Choroid plexus epithelial cell (primary cell): ENCODE results near the gene CHST3.

ENCODE experiments used
- DNase-seq: peaks from one replicate; pipeline ENCODE4 v3.0.0-alpha.2; 2010; ENCODE audit warnings: low read depth
- H3K4me3 ChIP-seq: 2 replicates; pipeline ENCODE4 v1.5.1; 2011; ENCODE audit warnings: low read depth, mild to moderate bottlenecking, control low read depth, low read length, moderate library complexity
- TF ChIP-seq, protein P1 (sequence below): conservative IDR thresholded peaks from 2 replicates; pipeline ENCODE4 v1.5.1; 2011; ENCODE audit warnings: low read depth, mild to moderate bottlenecking, control low read depth, inconsistent platforms, low read length, moderate library complexity

Gene CHST3

DNA sequence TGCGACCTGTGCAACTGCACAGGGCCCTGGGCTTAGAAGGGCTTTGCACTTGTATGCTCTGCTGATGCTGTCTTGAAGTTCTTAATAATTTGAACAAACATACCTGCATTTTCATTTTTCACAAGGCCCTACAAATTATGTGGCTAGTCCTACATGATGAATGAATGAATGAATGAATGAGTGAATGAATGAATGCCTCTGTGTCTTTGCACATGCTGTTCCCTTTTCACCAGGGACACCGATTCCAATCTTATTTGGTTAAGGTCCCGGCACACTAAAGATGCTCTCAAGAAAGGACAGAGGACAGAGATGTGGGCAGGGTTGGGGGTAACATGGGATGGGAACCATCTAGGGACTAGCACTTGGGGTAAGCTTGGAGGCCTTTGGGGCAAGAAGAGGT lies 39.4 kb upstream of the CHST3 start:
- no peak overlapping the region for H3K4me3 ChIP-seq
- TF ChIP-seq, protein P1, sequence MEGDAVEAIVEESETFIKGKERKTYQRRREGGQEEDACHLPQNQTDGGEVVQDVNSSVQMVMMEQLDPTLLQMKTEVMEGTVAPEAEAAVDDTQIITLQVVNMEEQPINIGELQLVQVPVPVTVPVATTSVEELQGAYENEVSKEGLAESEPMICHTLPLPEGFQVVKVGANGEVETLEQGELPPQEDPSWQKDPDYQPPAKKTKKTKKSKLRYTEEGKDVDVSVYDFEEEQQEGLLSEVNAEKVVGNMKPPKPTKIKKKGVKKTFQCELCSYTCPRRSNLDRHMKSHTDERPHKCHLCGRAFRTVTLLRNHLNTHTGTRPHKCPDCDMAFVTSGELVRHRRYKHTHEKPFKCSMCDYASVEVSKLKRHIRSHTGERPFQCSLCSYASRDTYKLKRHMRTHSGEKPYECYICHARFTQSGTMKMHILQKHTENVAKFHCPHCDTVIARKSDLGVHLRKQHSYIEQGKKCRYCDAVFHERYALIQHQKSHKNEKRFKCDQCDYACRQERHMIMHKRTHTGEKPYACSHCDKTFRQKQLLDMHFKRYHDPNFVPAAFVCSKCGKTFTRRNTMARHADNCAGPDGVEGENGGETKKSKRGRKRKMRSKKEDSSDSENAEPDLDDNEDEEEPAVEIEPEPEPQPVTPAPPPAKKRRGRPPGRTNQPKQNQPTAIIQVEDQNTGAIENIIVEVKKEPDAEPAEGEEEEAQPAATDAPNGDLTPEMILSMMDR = no peak

DNA sequence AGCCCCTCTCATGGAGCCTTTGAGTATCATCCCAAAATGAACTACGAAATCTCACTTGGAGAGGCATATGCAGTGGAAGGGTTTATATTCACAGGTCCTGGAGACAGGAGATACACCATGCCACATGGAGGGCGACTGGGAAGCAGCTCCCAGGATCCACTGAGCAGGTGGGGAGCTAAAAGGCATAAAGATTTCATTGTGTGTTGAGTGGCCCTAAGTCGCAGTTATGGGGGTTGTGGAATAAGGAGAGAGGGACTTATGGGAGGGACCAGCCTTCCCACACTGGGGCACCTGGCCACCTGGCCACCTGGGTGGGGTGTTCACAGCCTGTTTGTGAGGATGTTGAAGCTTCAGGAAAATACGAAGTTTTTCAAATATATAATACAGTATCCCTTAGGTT lies 37.0 kb upstream of the CHST3 start:
- no peak overlapping the region for H3K4me3 ChIP-seq
- no peak for DNase-seq
- TF ChIP-seq, protein P1 = no peak

More for the DNA sequence above, 39.4 kb upstream of the CHST3 start:
- no peak for DNase-seq

DNA sequence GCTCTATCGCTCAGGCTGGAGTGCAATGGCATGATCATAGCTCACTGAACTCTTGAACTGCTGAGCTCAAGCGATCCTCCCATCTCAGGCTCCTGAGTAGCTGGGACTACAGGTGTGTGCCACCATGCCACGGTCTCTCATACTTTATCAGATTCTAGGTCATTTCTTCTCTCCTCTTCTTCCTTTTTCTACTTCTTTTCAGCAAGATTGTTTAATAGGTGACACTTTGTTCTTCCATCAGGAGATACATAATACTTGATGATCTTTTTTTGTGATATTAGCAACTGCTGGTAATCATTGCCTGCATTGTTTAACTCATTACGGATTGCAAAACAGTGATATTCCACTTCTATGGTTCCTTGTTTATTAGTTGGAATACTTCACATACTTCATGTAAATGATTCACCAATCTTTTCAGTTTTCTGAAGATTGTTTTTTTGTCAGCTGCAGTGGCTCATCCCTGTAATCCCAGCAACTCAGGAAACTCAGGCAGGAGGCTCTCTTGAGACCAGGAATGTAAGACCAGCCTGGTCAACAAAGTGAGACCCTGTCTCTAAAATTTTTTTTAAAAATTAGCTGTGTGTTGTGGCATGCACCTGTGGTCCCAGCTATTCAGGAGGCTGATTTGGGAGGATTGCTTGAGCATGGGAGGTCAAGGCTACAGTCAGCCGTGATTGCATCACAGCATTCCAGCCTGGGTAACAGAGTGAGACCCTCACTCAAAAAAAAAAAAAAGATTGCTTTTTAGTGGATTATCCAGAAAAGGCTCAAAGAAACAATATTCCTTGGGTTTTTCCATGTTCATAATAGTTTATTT lies 36.2 kb upstream of the CHST3 start:
- peak; percentile 61 for DNase-seq
- TF ChIP-seq, protein P1 = no peak
- H3K4me3 ChIP-seq = no peak overlapping the region

DNA sequence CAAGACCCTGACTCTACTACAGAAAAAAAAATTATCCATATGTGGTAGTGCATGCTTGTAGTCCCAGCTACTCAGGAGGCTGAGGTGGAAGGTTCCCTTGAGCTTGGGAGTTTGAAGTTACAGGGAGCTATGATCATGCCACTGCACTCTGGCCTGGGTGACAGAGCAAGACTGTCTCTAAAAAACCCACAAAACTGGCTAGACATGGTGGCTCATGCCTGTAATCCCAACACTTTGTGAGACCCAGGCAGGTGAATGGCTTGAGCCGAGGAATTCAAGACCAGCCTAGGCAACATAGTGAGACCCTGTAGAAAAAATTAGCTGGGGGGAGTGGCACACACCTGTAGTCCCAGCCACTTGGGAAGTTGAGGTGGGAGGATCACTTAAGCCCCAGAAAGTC lies 32.9 kb upstream of the CHST3 start:
- no peak for DNase-seq
- H3K4me3 ChIP-seq = no peak overlapping the region
- TF ChIP-seq, protein P1 = no peak

DNA sequence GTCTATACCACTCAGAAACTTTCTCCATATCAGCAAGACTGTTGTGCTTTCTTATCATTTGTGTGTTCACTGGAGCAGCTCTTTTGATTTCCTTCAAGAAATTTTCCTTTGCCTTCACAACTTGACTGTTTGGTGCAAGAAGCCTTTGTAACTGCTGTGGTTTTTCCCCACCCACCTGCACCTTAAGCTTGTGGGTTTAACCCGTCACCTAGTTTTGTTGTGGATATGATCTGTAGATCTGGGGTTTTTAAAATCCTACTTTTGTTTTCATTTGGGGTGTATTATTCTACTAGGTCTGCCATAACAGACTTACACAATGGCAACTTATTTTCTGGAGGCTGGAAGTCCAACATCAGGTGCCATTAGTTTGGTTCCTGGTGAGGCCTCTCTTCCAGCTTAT lies 30.5 kb upstream of the CHST3 start:
- TF ChIP-seq, protein P1 = no peak
- DNase-seq = no peak
- no peak overlapping the region for H3K4me3 ChIP-seq

DNA sequence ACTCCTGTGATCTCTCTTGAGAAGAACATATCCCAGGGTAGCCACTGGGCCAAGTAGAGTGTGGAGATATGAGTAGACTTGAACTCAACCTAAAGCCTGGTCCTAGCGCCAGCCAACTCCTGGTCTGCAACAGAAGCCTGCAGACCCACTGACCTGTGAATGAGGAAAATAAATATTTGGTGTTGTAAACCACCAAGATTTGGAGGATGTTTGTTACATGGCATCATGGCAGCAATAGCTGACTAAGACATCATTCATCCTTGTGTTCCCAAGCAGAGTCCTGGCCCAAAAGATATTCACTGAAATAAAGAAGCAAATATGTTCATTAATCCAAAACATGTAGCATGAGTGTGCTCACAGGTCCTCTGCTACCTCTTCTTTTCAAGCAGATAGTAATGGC lies 26.0 kb upstream of the CHST3 start:
- no peak overlapping the region for H3K4me3 ChIP-seq
- no peak for DNase-seq
- TF ChIP-seq, protein P1 = no peak

DNA sequence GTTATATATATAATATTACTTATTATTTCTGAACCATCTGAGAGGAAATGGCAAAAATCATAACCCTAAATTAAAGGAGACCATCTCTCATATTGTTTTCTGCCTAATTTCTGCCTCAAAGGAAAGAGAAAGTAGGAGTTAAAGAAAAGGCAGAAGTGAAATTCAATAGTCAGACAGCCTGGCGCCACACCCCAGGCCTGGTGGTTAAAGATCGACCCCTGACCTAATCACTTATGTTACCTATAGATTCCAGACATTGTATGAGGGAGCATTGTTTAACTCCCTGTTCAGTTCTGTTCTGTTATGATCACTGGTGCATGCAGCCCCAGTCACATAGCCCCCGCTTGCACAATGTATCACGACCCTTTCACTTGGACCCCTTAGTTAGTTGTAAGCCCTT lies 24.9 kb upstream of the CHST3 start:
- no peak for DNase-seq
- TF ChIP-seq, protein P1 = no peak
- H3K4me3 ChIP-seq = no peak overlapping the region
